ENCODE measurements around the gene BCKDHB.

GRCh38 chr6:80182308-80182707 lies 75.8 kb downstream of the BCKDHB start:
- TF ChIP-seq, protein P1, sequence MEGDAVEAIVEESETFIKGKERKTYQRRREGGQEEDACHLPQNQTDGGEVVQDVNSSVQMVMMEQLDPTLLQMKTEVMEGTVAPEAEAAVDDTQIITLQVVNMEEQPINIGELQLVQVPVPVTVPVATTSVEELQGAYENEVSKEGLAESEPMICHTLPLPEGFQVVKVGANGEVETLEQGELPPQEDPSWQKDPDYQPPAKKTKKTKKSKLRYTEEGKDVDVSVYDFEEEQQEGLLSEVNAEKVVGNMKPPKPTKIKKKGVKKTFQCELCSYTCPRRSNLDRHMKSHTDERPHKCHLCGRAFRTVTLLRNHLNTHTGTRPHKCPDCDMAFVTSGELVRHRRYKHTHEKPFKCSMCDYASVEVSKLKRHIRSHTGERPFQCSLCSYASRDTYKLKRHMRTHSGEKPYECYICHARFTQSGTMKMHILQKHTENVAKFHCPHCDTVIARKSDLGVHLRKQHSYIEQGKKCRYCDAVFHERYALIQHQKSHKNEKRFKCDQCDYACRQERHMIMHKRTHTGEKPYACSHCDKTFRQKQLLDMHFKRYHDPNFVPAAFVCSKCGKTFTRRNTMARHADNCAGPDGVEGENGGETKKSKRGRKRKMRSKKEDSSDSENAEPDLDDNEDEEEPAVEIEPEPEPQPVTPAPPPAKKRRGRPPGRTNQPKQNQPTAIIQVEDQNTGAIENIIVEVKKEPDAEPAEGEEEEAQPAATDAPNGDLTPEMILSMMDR (conservative IDR thresholded peaks at IDR 0.05 in 1 of 2, IDR thresholded peaks at IDR 0.05 in 1 of 2; ENCODE audit: extremely low read depth in 1 of 2, insufficient read depth in 1 of 2, low read depth in 1 of 2, low read length in 2 of 2), result no peak
- no peak for TF ChIP-seq EZH2 (IDR thresholded peaks at IDR 0.05; ENCODE audit: borderline replicate concordance, low read length)

Data from mammary epithelial cell (primary cell).